OCI-LY7 (cell line): ENCODE measurements around the gene SUPT3H.

Experiments used
- EZH2phosphoT487 ChIP-seq: fragments of 200-600 bp; sonication (generic); IDR thresholded peaks from 2 replicates; pipeline ENCODE4 v1.6.1; 2018; ENCODE audit warnings: low read depth, borderline replicate concordance, mild to moderate bottlenecking, mixed run types, antibody characterized with exemption, low read length, moderate library complexity, mixed read lengths
- TF ChIP-seq, protein P1 (sequence below): fragments of 200-600 bp; sonication (generic); conservative IDR thresholded peaks from 2 replicates; pipeline ENCODE4 v1.5.1; 2014; ENCODE audit warnings: mild to moderate bottlenecking, antibody characterized with exemption, low read length, moderate library complexity, mixed read lengths

DNA sequence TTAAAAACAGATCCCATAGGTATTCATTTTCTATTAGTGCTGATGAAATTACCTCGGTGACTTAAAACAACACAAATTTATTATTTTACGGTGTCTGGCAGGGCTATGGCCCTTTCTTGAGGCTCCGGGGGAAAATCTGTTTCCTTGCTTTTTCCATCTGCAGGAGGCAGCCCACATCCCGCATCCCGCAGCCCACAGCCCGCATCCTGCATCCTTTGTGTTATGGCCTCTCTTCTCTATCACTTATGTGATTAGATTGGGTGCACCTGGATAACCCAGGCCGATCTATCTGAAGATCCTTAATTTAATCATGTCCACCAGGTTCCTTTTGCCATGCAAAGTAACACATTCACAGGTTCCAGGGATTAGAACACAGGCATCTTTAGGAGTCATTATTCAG, 582.4 kb downstream of the SUPT3H start:
- TF ChIP-seq, protein P1, sequence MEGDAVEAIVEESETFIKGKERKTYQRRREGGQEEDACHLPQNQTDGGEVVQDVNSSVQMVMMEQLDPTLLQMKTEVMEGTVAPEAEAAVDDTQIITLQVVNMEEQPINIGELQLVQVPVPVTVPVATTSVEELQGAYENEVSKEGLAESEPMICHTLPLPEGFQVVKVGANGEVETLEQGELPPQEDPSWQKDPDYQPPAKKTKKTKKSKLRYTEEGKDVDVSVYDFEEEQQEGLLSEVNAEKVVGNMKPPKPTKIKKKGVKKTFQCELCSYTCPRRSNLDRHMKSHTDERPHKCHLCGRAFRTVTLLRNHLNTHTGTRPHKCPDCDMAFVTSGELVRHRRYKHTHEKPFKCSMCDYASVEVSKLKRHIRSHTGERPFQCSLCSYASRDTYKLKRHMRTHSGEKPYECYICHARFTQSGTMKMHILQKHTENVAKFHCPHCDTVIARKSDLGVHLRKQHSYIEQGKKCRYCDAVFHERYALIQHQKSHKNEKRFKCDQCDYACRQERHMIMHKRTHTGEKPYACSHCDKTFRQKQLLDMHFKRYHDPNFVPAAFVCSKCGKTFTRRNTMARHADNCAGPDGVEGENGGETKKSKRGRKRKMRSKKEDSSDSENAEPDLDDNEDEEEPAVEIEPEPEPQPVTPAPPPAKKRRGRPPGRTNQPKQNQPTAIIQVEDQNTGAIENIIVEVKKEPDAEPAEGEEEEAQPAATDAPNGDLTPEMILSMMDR, result no peak
- no peak for TF ChIP-seq EZH2phosphoT487
